ENCODE measurements around the gene PTPRD.

PTPRD gene

DNA sequence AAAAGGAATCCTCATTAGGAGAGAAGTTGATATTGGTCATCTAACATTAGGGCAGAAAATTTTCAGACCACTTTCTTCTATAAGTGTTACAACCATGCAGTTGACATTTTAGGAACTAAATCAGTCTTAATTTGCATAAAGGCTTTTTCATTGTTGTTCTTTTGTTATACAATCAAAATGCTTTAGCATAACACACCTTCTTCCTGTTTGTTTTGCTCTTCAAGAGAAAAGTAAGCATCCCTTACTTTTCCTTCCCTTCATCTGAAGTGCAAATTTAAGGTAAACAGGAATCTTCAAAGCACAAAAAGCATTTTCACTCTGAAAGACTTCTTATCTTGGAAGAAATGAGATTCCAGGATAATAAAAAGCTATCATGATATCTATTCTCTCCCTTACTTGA, 273.6 kb downstream of the PTPRD start:
- H3K4me3 ChIP-seq (replicated peaks; ENCODE audit: low read depth, low read length): no peak overlapping the region
- no peak for DNase-seq (ENCODE audit: extremely low read depth, low read depth)
- TF ChIP-seq CTCF (IDR thresholded peaks at IDR 0.05; ENCODE audit: low read depth, low read length, missing control alignments): no peak

DNA sequence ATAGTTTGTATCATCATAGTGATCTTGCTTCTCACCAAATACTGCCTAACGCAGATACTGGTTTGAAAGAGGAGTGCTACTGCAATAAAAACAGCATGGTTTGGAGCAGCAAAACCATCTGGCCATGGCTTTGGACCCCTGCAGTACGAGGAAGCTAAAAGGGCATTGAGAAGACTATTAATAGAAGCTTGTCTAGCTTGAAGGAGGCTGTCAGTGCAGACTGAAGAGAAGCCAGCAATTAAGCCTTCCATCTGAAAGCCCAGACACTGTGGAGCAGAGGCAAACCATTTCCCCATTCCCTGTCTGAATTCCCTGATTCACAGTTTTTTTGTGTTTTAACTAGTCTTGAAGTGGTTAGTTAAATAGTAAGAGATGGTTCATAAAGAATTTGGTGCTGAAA, 281.6 kb downstream of the PTPRD start:
- no peak for TF ChIP-seq CTCF (IDR thresholded peaks at IDR 0.05; ENCODE audit: low read depth, low read length, missing control alignments)

GRCh38 chr9:10282084-10282483, 330.7 kb downstream of the PTPRD start:
- no peak for DNase-seq (ENCODE audit: extremely low read depth, low read depth)
- TF ChIP-seq CTCF (IDR thresholded peaks at IDR 0.05; ENCODE audit: low read depth, low read length, missing control alignments): no peak
- no peak overlapping the region for H3K4me3 ChIP-seq (replicated peaks; ENCODE audit: low read depth, low read length)

More for the DNA sequence above, 281.6 kb downstream of the PTPRD start:
- no peak for DNase-seq (ENCODE audit: extremely low read depth, low read depth)
- no peak overlapping the region for H3K4me3 ChIP-seq (replicated peaks; ENCODE audit: low read depth, low read length)

- no peak for TF ChIP-seq CTCF (IDR thresholded peaks at IDR 0.05; ENCODE audit: low read depth, low read length, missing control alignments)
- no peak overlapping the region for H3K4me3 ChIP-seq (replicated peaks; ENCODE audit: low read depth, low read length)
- DNase-seq (ENCODE audit: extremely low read depth, low read depth): no peak
Observed at GRCh38 chr9:10274988-10275387, 337.8 kb downstream of the PTPRD start.

DNA sequence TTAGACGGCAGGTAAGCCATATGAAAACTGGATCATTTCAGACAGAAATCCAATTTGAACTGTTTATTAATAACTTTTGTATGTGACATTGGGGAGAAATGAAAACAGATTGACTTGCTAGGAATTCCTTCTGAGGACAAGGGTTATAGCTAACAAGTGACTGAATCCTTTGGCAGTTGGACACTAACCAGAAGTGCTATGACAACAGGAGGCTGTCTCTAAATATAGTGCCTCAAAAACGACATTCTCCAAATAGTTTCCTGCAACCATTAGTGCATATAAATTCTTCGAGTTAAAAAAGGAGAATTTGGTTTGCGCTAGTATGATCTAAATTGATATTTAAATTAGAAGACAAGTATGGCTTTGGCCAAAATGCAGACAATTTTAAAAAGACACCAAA, 338.6 kb downstream of the PTPRD start:
- H3K4me3 ChIP-seq (replicated peaks; ENCODE audit: low read depth, low read length): no peak overlapping the region
- no peak for TF ChIP-seq CTCF (IDR thresholded peaks at IDR 0.05; ENCODE audit: low read depth, low read length, missing control alignments)
- no peak for DNase-seq (ENCODE audit: extremely low read depth, low read depth)

DNA sequence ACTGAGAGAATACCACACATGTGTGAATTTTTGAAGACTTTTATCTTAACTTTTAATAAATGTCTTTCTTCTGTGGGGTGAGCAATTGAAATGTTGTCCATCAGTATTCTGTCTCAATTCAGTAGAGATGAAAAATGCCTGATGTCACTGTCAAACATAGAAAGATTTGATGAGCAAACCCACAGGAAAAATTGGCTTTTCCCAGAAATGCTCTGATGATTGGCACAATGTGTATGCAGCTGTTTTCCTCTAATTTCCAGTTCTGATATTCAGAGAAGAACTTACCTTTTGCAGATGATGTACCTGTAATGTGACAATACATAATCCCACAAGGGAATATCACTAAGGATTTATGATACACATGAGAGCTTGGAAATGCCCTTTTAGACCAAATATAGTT, 340.0 kb downstream of the PTPRD start:
- no peak for TF ChIP-seq CTCF (IDR thresholded peaks at IDR 0.05; ENCODE audit: low read depth, low read length, missing control alignments)
- no peak overlapping the region for H3K4me3 ChIP-seq (replicated peaks; ENCODE audit: low read depth, low read length)
- no peak for DNase-seq (ENCODE audit: extremely low read depth, low read depth)
